DOHH2 (cell line): ENCODE results near the gene ELAVL1.
"Not testable (repeated sequence)": the region's sequence is repeated elsewhere in the genome, so short reads cannot be mapped to it uniquely, and the experiment has no call there.

ENCODE experiments used
- H3F3A ChIP-seq: fragments of 200-600 bp; sonication (generic), shearing (Covaris generic); 2 replicates; pipeline ENCODE4 v1.6.0; 2016; ENCODE audit warnings: antibody characterized with exemption, mild to moderate bottlenecking; ENCODE audit not compliant: control insufficient read depth, insufficient read depth
- H3K27ac ChIP-seq: fragments of 200-600 bp; sonication (generic); 2 replicates; pipeline ENCODE4 v1.5.1; 2014; ENCODE audit warnings: low read depth, mild to moderate bottlenecking, low read length, moderate library complexity
- H3K27me3 ChIP-seq: fragments of 200-600 bp; sonication (generic); 2 replicates; pipeline ENCODE4 v1.6.1; 2014; ENCODE audit warnings: mild to moderate bottlenecking, low read length, mixed read lengths; ENCODE audit not compliant: control insufficient read depth
- H3K36me3 ChIP-seq: fragments of 200-600 bp; sonication (generic); 2 replicates; pipeline ENCODE4 v1.6.1; 2014; ENCODE audit warnings: mild to moderate bottlenecking, low read length, moderate library complexity, mixed read lengths; ENCODE audit not compliant: control insufficient read depth
- H3K4me1 ChIP-seq: fragments of 200-600 bp; sonication (generic); 2 replicates; pipeline ENCODE4 v1.6.1; 2014; ENCODE audit warnings: mild to moderate bottlenecking, low read length, mixed read lengths; ENCODE audit not compliant: control insufficient read depth
- H3K4me2 ChIP-seq: fragments of 200-600 bp; sonication (generic); 2 replicates; pipeline ENCODE4 v1.6.0; 2014; ENCODE audit warnings: mild to moderate bottlenecking, low read length, moderate library complexity
- H3K4me3 ChIP-seq: fragments of 200-600 bp; sonication (generic); 2 replicates; pipeline ENCODE4 v1.5.1; 2014; ENCODE audit warnings: mild to moderate bottlenecking, low read length, mixed read lengths
- H3K79me2 ChIP-seq: fragments of 200-600 bp; sonication (generic); 2 replicates; pipeline ENCODE4 v1.6.1; 2014; ENCODE audit warnings: mild to moderate bottlenecking, low read length, mixed read lengths; ENCODE audit not compliant: control insufficient read depth
- H3K9me2 ChIP-seq: fragments of 200-600 bp; sonication (generic); replicated peaks from 2 replicates; pipeline ENCODE4 v1.6.1; 2014; ENCODE audit warnings: mild to moderate bottlenecking, low read length, mixed read lengths; ENCODE audit not compliant: control insufficient read depth
- H3K9me3 ChIP-seq: fragments of 200-600 bp; sonication (generic); 2 replicates; pipeline ENCODE4 v1.6.1; 2014; ENCODE audit warnings: antibody characterized with exemption, low read length, mixed read lengths; ENCODE audit not compliant: control insufficient read depth, insufficient read depth
- H4K20me1 ChIP-seq: fragments of 200-600 bp; sonication (generic); 2 replicates; pipeline ENCODE4 v1.6.0; 2014; ENCODE audit warnings: low read depth, mild to moderate bottlenecking, antibody characterized with exemption, low read length, moderate library complexity; ENCODE audit not compliant: control insufficient read depth, insufficient read depth
- CTCF ChIP-seq: fragments of 200-600 bp; sonication (generic); IDR thresholded peaks from one replicate; pipeline ENCODE4 v1.5.1; 2014; ENCODE audit warnings: antibody characterized with exemption, mild to moderate bottlenecking, low read depth, low read length; ENCODE audit not compliant: poor library complexity, severe bottlenecking
- EZH2phosphoT487 ChIP-seq: fragments of 200-600 bp; sonication (generic); IDR thresholded peaks from 2 replicates; pipeline ENCODE4 v1.6.1; 2017; ENCODE audit warnings: borderline replicate concordance, mild to moderate bottlenecking, antibody characterized with exemption, low read length, moderate library complexity, mixed read lengths

The ELAVL1 gene

GRCh38 chr19:8025316-8025715 lies 19.9 kb upstream of the ELAVL1 start:
- TF ChIP-seq EZH2phosphoT487 (no peak), CTCF (no peak)
- no peak overlapping the region for H3K27ac ChIP-seq
- no peaks in the 10 kb centered on the region for H3K36me3 ChIP-seq
- no peaks in the 10 kb centered on the region for H3F3A ChIP-seq
- H4K20me1 ChIP-seq, result no peaks in the 10 kb centered on the region
- no peaks in the 10 kb centered on the region for H3K79me2 ChIP-seq
- H3K9me2 ChIP-seq, result no peaks in the 10 kb centered on the region
- H3K9me3 ChIP-seq, result no peaks in the 10 kb centered on the region
- H3K4me1 ChIP-seq, result no peaks in the 10 kb centered on the region
- no peak overlapping the region for H3K4me3 ChIP-seq
- no peak overlapping the region for H3K4me2 ChIP-seq
- no peaks in the 10 kb centered on the region for H3K27me3 ChIP-seq

- H3K27ac ChIP-seq, H3K36me3 ChIP-seq, H3K79me2 ChIP-seq, H3K4me1 ChIP-seq, H3K27me3 ChIP-seq, H3K9me2 ChIP-seq, H3F3A ChIP-seq, H3K4me3 ChIP-seq, H3K9me3 ChIP-seq, H4K20me1 ChIP-seq, H3K4me2 ChIP-seq: not testable (repeated sequence)
Observed at GRCh38 chr19:8024256-8024655, 18.8 kb upstream of the ELAVL1 start.

GRCh38 chr19:8023371-8023770 lies 17.9 kb upstream of the ELAVL1 start:
- Histone ChIP-seq H3K79me2 (no peaks in the 10 kb centered on the region), H3K9me3 (no peaks in the 10 kb centered on the region), H3F3A (no peaks in the 10 kb centered on the region), H3K4me3 (no peak overlapping the region), H3K27ac (no peak overlapping the region), H3K36me3 (no peaks in the 10 kb centered on the region), H3K4me1 (no peaks in the 10 kb centered on the region), H3K9me2 (no peaks in the 10 kb centered on the region), H3K4me2 (no peak overlapping the region), H3K27me3 (no peaks in the 10 kb centered on the region), H4K20me1 (no peaks in the 10 kb centered on the region)
- TF ChIP-seq CTCF (no peak), EZH2phosphoT487 (no peak)

- Histone ChIP-seq H3K9me3 (no peaks in the 10 kb centered on the region), H3F3A (no peaks in the 10 kb centered on the region), H3K4me2 (no peak overlapping the region), H3K4me3 (no peak overlapping the region), H3K27me3 (no peaks in the 10 kb centered on the region), H3K9me2 (no peaks in the 10 kb centered on the region), H3K4me1 (peaks cover 10% of the 10 kb centered on the region), H3K79me2 (no peaks in the 10 kb centered on the region), H3K36me3 (no peaks in the 10 kb centered on the region), H3K27ac (no peak overlapping the region), H4K20me1 (no peaks in the 10 kb centered on the region)
- TF ChIP-seq EZH2phosphoT487, result no peak
- TF ChIP-seq CTCF, result no peak
Observed at GRCh38 chr19:8022275-8022674, 16.8 kb upstream of the ELAVL1 start.
